Lung microvascular endothelial cell (primary cell): Measurements from ENCODE around the gene VPS35. TPM values are rescaled to one million over a fixed set of nuclear protein-coding genes. Genes with fewer than 3 reads are reported as not detected.
A peak's percentile ranks its signal among the peaks of the same experiment; 100 is the strongest.
"Not testable (repeated sequence)": the region's sequence is repeated elsewhere in the genome, so short reads cannot be mapped to it uniquely, and the experiment has no call there.

Source experiments
- DNase-seq, 2 donors: peaks; one replicate each; pipeline versions ENCODE4 v3.0.0 to v3.0.0-alpha.2; 2010; ENCODE audit warnings: low read depth in 2 of 2
- total RNA-seq: library from RNA; depleted of rRNA; stranded (reverse); fragments of >200 nt; gene quantifications from 2 replicates; pipeline ENCODE4 v1.2.1, GENCODE V29; 2014

Gene VPS35
- total RNA-seq, 1 donor from 2014 or later: 64.7 TPM

GRCh38 chr16:46712911-46713310 lies 23.9 kb upstream of the VPS35 start:
- no peak for DNase-seq

DNA sequence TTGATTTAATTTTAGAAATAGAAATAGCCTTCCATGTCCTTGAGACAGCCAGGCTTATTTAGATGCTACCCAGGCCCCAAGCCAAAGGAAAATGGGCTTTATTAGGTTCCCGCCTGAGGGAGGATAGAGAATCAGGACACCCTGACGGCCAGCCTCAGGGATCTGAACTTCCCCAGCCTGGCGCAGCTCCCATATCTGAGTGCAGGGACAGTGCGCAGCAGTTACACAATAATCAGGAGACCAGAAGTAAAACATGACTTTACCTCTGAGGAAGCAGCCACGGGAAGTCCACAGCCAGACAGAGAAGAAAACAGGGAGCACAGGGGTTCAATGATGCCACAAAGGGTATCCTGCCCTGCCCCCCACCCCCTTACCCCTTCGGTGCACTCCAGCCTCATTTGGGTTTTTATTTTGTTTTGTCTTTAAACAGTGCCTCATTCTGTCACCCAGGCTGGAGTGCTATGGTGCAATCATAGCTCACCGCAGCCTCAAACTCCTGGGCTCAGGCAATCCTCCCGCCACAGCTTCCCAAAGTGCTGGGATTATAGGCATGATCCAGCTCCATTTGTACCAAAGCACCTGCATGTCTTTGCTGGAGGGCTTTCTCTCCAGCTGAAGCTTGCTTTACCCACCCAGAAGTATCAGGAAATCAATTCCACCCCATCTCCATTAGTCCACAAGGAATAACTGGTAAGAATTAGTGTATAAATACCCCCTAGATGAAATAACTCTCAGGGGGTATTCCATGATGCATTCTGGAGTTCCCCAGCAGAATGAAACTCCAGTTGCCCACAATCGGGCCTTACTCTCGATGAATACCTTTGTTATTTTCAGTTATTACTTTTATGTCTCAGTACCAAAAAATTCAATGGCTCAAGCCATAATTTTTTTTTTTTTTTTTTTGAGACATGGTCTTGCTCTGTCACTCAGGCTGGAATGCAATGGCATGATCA lies 22.4 kb upstream of the VPS35 start:
- DNase-seq: no peak

GRCh38 chr16:46709469-46710005 lies 20.6 kb upstream of the VPS35 start:
- DNase-seq: peak in 1 of 2 donors; percentile 4

DNA sequence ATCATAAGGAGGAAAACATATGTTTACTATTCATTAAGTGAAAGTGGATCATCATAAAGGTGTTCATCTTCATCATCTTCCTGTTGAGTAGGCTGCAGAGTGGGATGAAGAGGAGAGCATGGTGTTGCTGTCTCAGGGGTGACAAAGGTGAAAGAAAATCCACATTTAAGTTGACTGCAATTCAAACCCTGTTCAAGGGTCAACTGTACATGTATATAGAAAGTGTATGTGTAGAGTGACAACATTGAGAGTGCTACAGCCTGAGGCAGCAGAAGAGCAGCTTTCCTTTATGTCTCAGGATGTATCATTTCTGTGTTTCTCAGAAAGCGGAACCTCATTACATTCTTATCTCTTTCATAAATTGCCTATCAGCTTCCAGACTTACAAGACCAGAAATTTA lies 17.7 kb upstream of the VPS35 start:
- DNase-seq: no peak

DNA sequence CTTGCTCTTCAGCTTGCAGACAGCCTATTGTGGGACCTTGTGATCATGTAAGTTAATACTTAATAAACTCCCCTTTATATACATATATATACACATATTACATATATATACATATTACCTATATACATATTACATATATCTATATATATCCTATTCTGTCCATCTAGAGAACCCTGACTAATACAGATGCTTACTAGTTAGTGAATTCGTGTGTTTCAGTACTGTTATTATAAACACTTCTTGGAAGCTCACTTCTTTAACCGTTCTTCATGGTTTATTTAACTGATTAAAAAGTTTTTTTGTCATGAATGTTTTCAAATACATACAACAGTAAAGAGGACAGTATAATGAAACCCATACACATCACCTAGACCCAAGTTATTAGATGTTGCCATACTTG lies 13.1 kb upstream of the VPS35 start:
- no peak for DNase-seq

DNA sequence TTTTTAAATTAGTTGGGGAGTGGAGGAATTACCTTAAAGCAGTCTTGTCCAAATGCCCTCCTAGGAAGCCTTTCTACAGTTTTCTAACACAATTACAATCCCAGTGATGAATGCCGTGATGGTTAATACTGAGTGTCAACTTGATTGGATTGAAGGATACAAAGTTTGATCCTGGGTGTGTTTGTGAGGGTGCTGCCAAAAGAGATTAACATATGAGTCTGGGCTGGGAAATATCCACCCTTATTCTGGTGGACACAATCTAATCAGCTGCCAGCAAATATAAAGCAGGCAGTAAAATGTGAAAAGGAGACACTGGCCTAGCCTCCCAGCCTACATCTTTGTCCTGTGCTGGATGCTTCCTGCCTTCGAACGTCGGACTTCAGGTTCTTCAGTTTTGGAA lies 12.6 kb upstream of the VPS35 start:
- no peak for DNase-seq

DNA sequence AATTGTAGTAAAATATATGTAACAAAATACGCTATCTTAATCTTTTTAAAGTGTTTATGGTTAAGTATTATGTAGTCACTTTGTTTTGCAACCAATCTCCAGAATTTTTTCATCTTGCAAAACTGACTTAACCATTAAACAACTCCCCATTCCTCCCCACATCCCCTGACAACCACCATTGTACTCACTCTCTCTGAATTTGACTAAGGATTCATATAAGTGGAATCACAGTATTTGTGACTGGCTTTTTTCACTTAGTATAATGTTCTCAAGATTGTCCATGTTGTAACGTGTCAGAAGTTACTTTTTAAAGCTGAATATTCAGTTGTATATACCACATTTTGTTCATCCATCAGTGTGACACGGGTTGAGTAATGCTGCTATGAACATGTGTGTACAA lies 11.1 kb upstream of the VPS35 start:
- DNase-seq: no peak

DNA sequence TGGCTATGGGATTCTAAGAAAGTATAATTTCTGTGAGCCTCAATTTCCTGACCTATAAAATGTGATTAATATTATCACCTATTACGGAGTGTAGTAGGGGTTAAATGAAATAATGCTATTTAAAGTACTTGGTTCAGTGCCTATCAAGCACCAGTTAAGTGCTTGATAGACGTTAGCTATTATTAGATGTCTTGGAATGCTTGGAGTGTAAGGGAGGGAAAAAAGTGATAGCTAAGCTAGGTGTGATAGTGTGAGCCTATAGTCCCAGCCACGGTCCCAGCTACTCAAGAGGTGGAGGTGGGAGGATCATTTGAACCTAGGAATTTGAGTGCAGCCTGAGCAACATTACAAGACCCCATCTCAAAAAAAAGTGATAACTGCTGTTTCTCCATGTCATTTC lies 8.0 kb upstream of the VPS35 start:
- DNase-seq: no peak

- DNase-seq: no peak
Measured at GRCh38 chr16:46695937-46696336, 7.0 kb upstream of the VPS35 start.

DNA sequence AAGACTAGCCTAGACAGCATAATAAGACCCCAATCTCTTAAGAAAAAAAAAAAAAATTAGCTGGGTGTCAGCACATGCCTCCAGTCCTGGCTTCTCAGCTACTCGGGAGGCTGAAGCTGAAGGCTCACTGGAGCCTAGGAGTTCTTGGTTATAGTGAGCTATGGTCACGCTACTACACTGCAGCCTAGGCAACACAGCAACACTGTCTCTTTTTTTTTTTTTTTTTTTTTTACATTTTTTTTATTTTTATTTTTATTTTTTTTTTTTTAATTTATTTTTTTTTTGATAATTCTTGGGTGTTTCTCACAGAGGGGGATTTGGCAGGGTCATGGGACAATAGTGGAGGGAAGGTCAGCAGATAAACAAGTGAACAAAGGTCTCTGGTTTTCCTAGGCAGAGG lies 4.6 kb upstream of the VPS35 start:
- DNase-seq: no peak

DNA sequence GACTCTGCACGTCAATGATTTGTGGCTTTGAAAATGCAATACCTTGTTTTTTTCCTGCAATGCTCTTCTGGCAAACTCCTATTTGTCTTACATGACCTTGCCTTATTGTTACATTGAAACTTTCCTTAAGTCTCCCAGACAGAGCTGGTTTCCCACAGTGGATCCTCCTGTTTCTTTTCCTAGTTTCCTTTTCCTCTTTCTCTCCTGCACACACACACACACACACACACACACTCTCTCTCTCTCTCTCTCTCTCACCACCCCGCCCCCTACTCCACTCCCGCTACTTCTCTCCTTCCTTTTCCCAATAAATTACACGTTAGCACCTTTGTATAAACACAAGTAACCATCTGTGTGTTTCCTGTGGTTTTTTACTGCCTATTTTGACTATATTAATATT lies 2.7 kb upstream of the VPS35 start:
- peak; percentile 10 to 35 for DNase-seq

DNA sequence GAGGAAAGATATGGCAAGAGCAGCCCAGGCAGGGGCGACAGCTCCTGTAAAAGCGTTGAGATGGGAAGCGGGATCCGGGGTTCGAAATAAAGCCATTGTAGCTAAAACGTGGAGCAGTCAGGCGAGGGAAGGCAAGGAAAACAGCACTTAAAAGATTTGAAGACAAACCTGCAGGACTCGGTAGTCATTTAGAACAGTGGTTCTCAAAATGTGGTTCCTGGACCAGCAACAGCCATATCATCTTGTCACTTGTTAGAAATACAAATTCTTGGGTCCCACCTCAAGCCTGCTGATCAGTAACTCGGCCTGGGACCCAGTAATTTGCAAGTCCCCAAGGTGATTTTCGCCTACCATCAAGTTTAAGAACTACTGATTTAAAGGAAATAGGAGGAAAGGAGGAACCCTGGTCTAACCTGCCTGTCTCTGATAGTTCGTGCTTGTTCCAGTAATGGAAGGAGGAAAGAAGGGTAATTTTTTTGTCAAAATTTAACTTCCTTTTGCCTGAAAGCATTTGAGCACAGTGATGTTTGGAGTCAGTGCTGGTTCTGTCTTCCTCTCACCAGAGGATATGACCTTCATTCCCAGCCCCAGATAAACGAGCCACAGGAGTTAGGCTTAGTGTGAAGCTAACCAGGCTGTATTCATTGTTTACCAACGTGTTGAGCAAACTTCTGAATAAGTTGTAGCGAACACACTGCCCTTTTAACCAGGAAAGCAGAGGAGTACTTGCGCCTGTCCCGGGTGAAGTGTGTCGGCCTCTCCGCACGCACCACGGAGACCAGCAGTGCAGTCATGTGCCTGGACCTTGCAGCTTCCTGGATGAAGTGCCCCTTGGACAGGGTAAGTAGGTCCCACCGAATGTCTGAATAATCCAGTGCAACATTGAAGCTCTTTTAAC lies 1.6 kb upstream of the VPS35 start:
- DNase-seq: peak; percentile 55 to 64

- peak; percentile 97 to 98 for DNase-seq
Measured at GRCh38 chr16:46689365-46690280, 645 bp upstream of the VPS35 start, which contains the start of gene ORC6. TSS of gene ORC6 (plus strand) at chr16:46689659. CDS start at chr16:46689706, 47 bp downstream.

DNA sequence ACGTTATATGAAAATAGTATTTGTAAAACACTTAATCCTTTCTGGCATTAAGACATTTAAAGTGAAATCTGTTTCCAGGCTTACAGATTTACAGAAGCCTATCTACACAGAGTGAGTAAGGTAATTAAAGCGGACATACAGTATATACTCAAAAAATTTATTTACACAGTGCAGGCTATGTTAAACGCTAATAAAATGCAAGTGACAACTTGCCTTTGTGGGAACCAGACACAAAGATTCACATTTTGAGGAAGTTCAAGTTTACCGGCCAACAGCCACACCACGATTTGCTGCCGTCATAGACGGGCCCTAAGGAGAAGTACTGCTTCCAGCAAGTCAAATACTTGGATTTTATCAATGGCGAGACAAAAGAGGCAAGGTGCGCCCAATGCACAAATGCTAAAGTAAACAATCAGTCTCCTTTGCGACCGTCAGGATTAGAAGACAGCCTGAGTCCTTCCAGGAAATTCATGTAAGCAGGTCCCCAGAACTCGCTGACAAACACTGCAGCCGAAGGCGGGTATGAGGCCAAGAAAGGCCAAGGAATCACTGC lies 801 bp downstream of the VPS35 start:
- peak; percentile 35 to 48 for DNase-seq

GRCh38 chr16:46687486-46687885 lies 1.5 kb downstream of the VPS35 start:
- no peak for DNase-seq

GRCh38 chr16:46686815-46687473 lies 2.0 kb downstream of the VPS35 start:
- DNase-seq: no peak

GRCh38 chr16:46681867-46682266 lies 7.1 kb downstream of the VPS35 start:
- not testable (repeated sequence) for DNase-seq

DNA sequence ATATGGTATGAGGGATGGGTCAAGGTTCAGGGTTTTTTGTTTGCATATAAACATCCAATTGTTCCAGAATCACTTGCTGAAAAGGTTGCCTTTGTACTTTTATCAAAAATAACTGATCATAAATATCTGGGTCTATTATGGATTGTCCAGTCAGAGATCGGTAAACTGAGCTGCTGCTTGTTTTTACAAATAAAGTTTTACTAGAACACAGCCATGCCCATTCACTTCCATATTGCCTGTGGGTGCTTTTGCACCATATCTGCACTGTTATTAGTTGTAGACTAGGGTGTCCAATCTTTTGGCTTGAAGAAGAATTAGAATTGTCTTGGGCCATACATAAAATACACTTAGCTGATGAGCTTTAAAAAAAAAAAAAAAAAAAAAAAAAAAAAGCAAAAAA lies 11.0 kb downstream of the VPS35 start:
- DNase-seq: not testable (repeated sequence)

- DNase-seq: peak; percentile 70 to 83
Measured at GRCh38 chr16:46673320-46674013, 15.5 kb downstream of the VPS35 start.
